IMR-90 (cell line): ENCODE data around the gene ERC2. TPM values are rescaled to one million over a fixed set of nuclear protein-coding genes. Genes with fewer than 3 reads are reported as not detected.

ENCODE experiments used
- ATAC-seq: fragments of 200-7000 bp; cut with Tn5 transposase; 2 replicates; pipeline ENCODE4 v1.9.1; 2020; ENCODE audit warnings: low read depth, mild to moderate bottlenecking, moderate library complexity
- BruUV-seq: library from RNA; stranded (reverse); fragments of 400-500 nt; replicated peaks from 2 replicates; lab custom pipeline; 2021; lab: Mats Ljungman, UMichigan
- CTCF ChIA-PET: fragments of 300-600 bp; formaldehyde crosslinking; extraction: SDS; loops from one replicate; lab custom pipeline; 2021; ENCODE audit warnings: antibody characterized with exemption; lab: Yijun Ruan, JAX
- POLR2A ChIA-PET: fragments of 300-600 bp; sonication (Branson Sonifier 250); formaldehyde crosslinking; loops from one replicate; lab custom pipeline; 2022; ENCODE audit warnings: antibody characterized with exemption; ENCODE audit not compliant: unreplicated experiment; lab: Charles Lee
- DNase-seq: peaks from one replicate; pipeline ENCODE4 v3.0.0; 2013
- H2AFZ ChIP-seq: replicated peaks from 2 replicates; pipeline ENCODE3; 2013; ENCODE audit warnings: low read length, mild to moderate bottlenecking; ENCODE audit not compliant: poor library complexity
- H2AK5ac ChIP-seq: 2 replicates; pipeline ENCODE4 v1.6.1; 2013; ENCODE audit warnings: low read depth, low read length, inconsistent platforms
- H2AK9ac ChIP-seq: replicated peaks from 2 replicates; pipeline ENCODE3; 2013; ENCODE audit warnings: mild to moderate bottlenecking, low read depth, low read length, moderate library complexity; ENCODE audit not compliant: poor library complexity
- H2BK120ac ChIP-seq: 2 replicates; pipeline ENCODE4 v1.6.1; 2013; ENCODE audit warnings: low read depth, low read length, inconsistent platforms
- H2BK15ac ChIP-seq: 3 replicates; pipeline ENCODE4 v1.6.1; 2013; ENCODE audit warnings: low read depth, low read length, inconsistent platforms
- H2BK20ac ChIP-seq: 2 replicates; pipeline ENCODE4 v1.6.1; 2013; ENCODE audit warnings: low read depth, mild to moderate bottlenecking, inconsistent platforms, low read length, moderate library complexity
- H2BK5ac ChIP-seq: 2 replicates; pipeline ENCODE4 v1.6.1; 2013; ENCODE audit warnings: mild to moderate bottlenecking, low read depth, low read length, inconsistent platforms; ENCODE audit not compliant: poor library complexity, severe bottlenecking
- H3K14ac ChIP-seq: replicated peaks from 2 replicates; pipeline ENCODE4 v1.6.1; 2013; ENCODE audit warnings: low read depth, low read length, inconsistent platforms
- H3K18ac ChIP-seq: 2 replicates; pipeline ENCODE4 v1.6.1; 2013; ENCODE audit warnings: low read depth, low read length, control low read depth
- H3K23ac ChIP-seq: 2 replicates; pipeline ENCODE4 v1.6.1; 2013; ENCODE audit warnings: low read depth, low read length, inconsistent platforms
- H3K27ac ChIP-seq: 2 replicates; pipeline ENCODE4 v1.5.1; 2013; ENCODE audit warnings: mild to moderate bottlenecking, control low read depth, low read length; ENCODE audit not compliant: insufficient read depth
- H3K27me3 ChIP-seq: 2 replicates; pipeline ENCODE4 v1.6.1; 2013; ENCODE audit warnings: low read length; ENCODE audit not compliant: control insufficient read depth, insufficient read depth
- H3K36me3 ChIP-seq: 2 replicates; pipeline ENCODE4 v1.6.1; 2013; ENCODE audit warnings: low read length, mixed read lengths; ENCODE audit not compliant: control insufficient read depth, insufficient read depth
- H3K4ac ChIP-seq: 2 replicates; pipeline ENCODE4 v1.6.1; 2013; ENCODE audit warnings: low read depth, low read length, inconsistent platforms
- H3K4me1 ChIP-seq: 2 replicates; pipeline ENCODE4 v1.6.1; 2013; ENCODE audit warnings: low read length, mixed read lengths; ENCODE audit not compliant: control insufficient read depth, insufficient read depth
- H3K4me2 ChIP-seq: 2 replicates; pipeline ENCODE4 v1.6.1; 2013; ENCODE audit warnings: low read depth, mild to moderate bottlenecking, control low read depth, low read length, moderate library complexity
- H3K4me3 ChIP-seq: 2 replicates; pipeline ENCODE4 v1.5.1; 2013; ENCODE audit warnings: low read depth, mild to moderate bottlenecking, control low read depth, low read length, moderate library complexity; ENCODE audit not compliant: insufficient read depth
- H3K56ac ChIP-seq: 2 replicates; pipeline ENCODE4 v1.6.1; 2013; ENCODE audit warnings: low read length, inconsistent platforms; ENCODE audit not compliant: insufficient read depth; ENCODE audit errors: extremely low read depth
- H3K79me1 ChIP-seq, 2 experiments: 2 replicates each; pipeline ENCODE4 v1.6.1; 2013; ENCODE audit warnings: low read length in 2 of 2, inconsistent platforms in 1 of 2, low read depth in 1 of 2
- H3K9ac ChIP-seq: 2 replicates; pipeline ENCODE4 v1.6.1; 2013; ENCODE audit warnings: low read depth, low read length, control low read depth
- H3K9me1 ChIP-seq: 2 replicates; pipeline ENCODE4 v1.6.1; 2013; ENCODE audit warnings: low read length, inconsistent platforms; ENCODE audit not compliant: insufficient read depth
- H3K9me3 ChIP-seq: 2 replicates; pipeline ENCODE4 v1.6.1; 2013; ENCODE audit warnings: low read length; ENCODE audit not compliant: control insufficient read depth, insufficient read depth
- H4K20me1 ChIP-seq: 2 replicates; pipeline ENCODE4 v1.6.1; 2013; ENCODE audit warnings: low read length, inconsistent platforms; ENCODE audit not compliant: insufficient read depth
- H4K5ac ChIP-seq: 2 replicates; pipeline ENCODE4 v1.6.1; 2013; ENCODE audit warnings: mild to moderate bottlenecking, low read depth, low read length, control low read depth
- H4K8ac ChIP-seq, 2 experiments: 2 replicates each; pipeline ENCODE4 v1.6.1; 2013; ENCODE audit warnings: low read depth in 2 of 2, low read length in 2 of 2, control low read depth in 1 of 2, inconsistent platforms in 1 of 2
- H4K91ac ChIP-seq: 2 replicates; pipeline ENCODE4 v1.6.1; 2013; ENCODE audit warnings: low read depth, low read length, inconsistent platforms; ENCODE audit not compliant: insufficient read depth
- BHLHE40 ChIP-seq: fragments of 150-350 bp; IDR thresholded peaks from 2 replicates; pipeline ENCODE4 v1.6.1; 2016; ENCODE audit warnings: mild to moderate bottlenecking, low read depth, low read length
- CHD1 ChIP-seq: IDR thresholded peaks from 2 replicates; pipeline ENCODE4 v1.6.1; 2012; ENCODE audit warnings: low read depth, low read length, improper control_type of control experiment
- MAFK ChIP-seq: IDR thresholded peaks from 2 replicates; pipeline ENCODE4 v1.6.1; 2012; ENCODE audit warnings: low read depth, low read length, improper control_type of control experiment
- MAZ ChIP-seq: IDR thresholded peaks from 2 replicates; pipeline ENCODE4 v1.6.1; 2012; ENCODE audit warnings: low read depth, mild to moderate bottlenecking, low read length, improper control_type of control experiment, moderate library complexity, borderline replicate concordance
- MXI1 ChIP-seq: IDR thresholded peaks from 2 replicates; pipeline ENCODE4 v1.6.1; 2012; ENCODE audit warnings: low read depth, mild to moderate bottlenecking, low read length, moderate library complexity, borderline replicate concordance
- POLR2A ChIP-seq: IDR thresholded peaks from 2 replicates; pipeline ENCODE4 v1.6.1; 2012; ENCODE audit warnings: mild to moderate bottlenecking, low read depth, low read length
- RAD21 ChIP-seq: IDR thresholded peaks from 2 replicates; pipeline ENCODE4 v1.6.1; 2012; ENCODE audit warnings: low read length, improper control_type of control experiment
- SMC3 ChIP-seq: fragments of 150-350 bp; IDR thresholded peaks from 2 replicates; pipeline ENCODE4 v1.6.1; 2016; ENCODE audit warnings: low read depth, mild to moderate bottlenecking, antibody characterized with exemption, low read length, moderate library complexity
- WGBS, 2 experiments: methylation state at CpG; one replicate each; pipeline versions ENCODE4 v1.1.5 to v1.1.7; 2013; ENCODE audit warnings: missing lambda C conversion rate in 2 of 2; ENCODE audit not compliant: insufficient read length in 1 of 2; ENCODE audit errors: extremely low coverage in 2 of 2; 5-methylcytosine and 5-hydroxymethylcytosine counted together
- dilution Hi-C: fragments of 300-500 bp; cut with HindIII; formaldehyde crosslinking; loops from one replicate; pipeline ENCODE4 v1.14.3; 2018; ENCODE audit warnings: low sequenced_read_pairs; ENCODE audit not compliant: unreplicated experiment
- in situ Hi-C: fragments of 300-500 bp; cut with MboI; formaldehyde crosslinking; loops from 3 replicates; pipeline ENCODE4 v1.14.3; 2019; ENCODE audit warnings: low sequenced_read_pairs, inconsistent platforms, mixed read lengths
- intact Hi-C: fragments of 100-400 bp; cut with micrococcal nuclease; formaldehyde crosslinking; loops from 2 replicates; pipeline ENCODE4 v1.10.0; 2022
- polyA plus RNA-seq, 3 experiments: library from polyadenylated mRNA; depleted of rRNA; stranded (reverse); fragments of >200 nt; gene quantifications; 2 replicates each; pipeline ENCODE4 v1.2.3, GENCODE V29; 2012; ENCODE audit warnings: low replicate concordance in 1 of 3
- total RNA-seq: library from RNA; depleted of rRNA; stranded (reverse); fragments of >200 nt; gene quantifications from 2 replicates; pipeline ENCODE4 v1.2.3, GENCODE V29; 2012

The ERC2 gene
- total and polyA plus RNA-seq, 2 of the 4 experiments (the other 2 are of a cell fraction), result 0.17 to 0.18 TPM

GRCh38 chr3:55604402-55604801 is 863.9 kb downstream of the ERC2 start:
- no peak overlapping the region for H4K8ac ChIP-seq
- H3K4me2 ChIP-seq, result no peak overlapping the region
- H3K4me3 ChIP-seq, result no peak overlapping the region
- no peak overlapping the region for H2AK5ac ChIP-seq
- no peaks in the 10 kb centered on the region for H3K9me3 ChIP-seq
- no peaks in the 10 kb centered on the region for H3K4me1 ChIP-seq
- H2BK120ac ChIP-seq, result no peak overlapping the region
- BruUV-seq, result no TSS peak
- H2BK20ac ChIP-seq, result no peak overlapping the region
- no peaks in the 10 kb centered on the region for H4K20me1 ChIP-seq
- no peak overlapping the region for H4K91ac ChIP-seq
- no peak for TF ChIP-seq SMC3
- TF ChIP-seq BHLHE40, result no peak
- no peak for TF ChIP-seq POLR2A
- no peak for TF ChIP-seq MXI1
- no peak for TF ChIP-seq RAD21
- no peak for TF ChIP-seq CHD1
- TF ChIP-seq MAFK, result no peak
- TF ChIP-seq MAZ, result no peak
- no peak overlapping the region for H3K23ac ChIP-seq
- H4K5ac ChIP-seq, result no peak overlapping the region
- in situ Hi-C loops, result no loop called here
- intact Hi-C loops, result no loop called here
- CTCF ChIA-PET, result no interaction called here
- no CpG with 5 or more reads among the region's 2 CpGs for WGBS, 2 experiments
- no peaks in the 10 kb centered on the region for H3K36me3 ChIP-seq
- H3K9ac ChIP-seq, result no peak overlapping the region
- no peak overlapping the region for H3K56ac ChIP-seq
- dilution Hi-C loops, result no loop called here
- peak overlapping the region; percentile 63; the same call in 1 of the 2 replicates for H3K14ac ChIP-seq
- no peaks in the 10 kb centered on the region for H3K9me1 ChIP-seq
- POLR2A ChIA-PET, result no interaction called here
- H3K18ac ChIP-seq, result no peak overlapping the region
- H2AFZ ChIP-seq, result peak overlapping the region; percentile 69
- no peak for DNase-seq
- H3K4ac ChIP-seq, result no peak overlapping the region
- H3K27ac ChIP-seq, result no peak overlapping the region
- H3K79me1 ChIP-seq, result no peaks in the 10 kb centered on the region
- H2BK5ac ChIP-seq, result no peak overlapping the region
- peaks cover 3% of the 10 kb centered on the region for H3K27me3 ChIP-seq
- no peak overlapping the region for H2BK15ac ChIP-seq
- no peak for ATAC-seq
- H2AK9ac ChIP-seq, result no peak overlapping the region
